Subcutaneous preadipocyte (primary cell): ENCODE measurements around the gene METTL26. TPM values are rescaled to one million over a fixed set of nuclear protein-coding genes. Genes with fewer than 3 reads are reported as not detected.

Experiments
- total RNA-seq: library from RNA; depleted of rRNA; stranded (reverse); fragments of >200 nt; gene quantifications from 2 replicates; pipeline ENCODE4 v1.2.3, GENCODE V29; 2012

Gene METTL26
- 88.2 and 125 TPM in 2 replicates for total RNA-seq

GRCh38 chr16:636206-637080, at the start of gene METTL26:
Gene METTL26, minus strand, starts transcription at chr16:636305. Its CDS starts 15 bp downstream, at chr16:636290.

GRCh38 chr16:684071-684794, 48.1 kb upstream of the METTL26 start, which contains the start of gene JMJD8:
Gene JMJD8, minus strand, starts transcription at chr16:684334. Its CDS starts 15 bp downstream, at chr16:684319.

GRCh38 chr16:679814-680624, 43.9 kb upstream of the METTL26 start, which contains the start of gene STUB1:
Gene STUB1, plus strand, starts transcription at chr16:680410. Its CDS starts 116 bp downstream, at chr16:680526.

DNA sequence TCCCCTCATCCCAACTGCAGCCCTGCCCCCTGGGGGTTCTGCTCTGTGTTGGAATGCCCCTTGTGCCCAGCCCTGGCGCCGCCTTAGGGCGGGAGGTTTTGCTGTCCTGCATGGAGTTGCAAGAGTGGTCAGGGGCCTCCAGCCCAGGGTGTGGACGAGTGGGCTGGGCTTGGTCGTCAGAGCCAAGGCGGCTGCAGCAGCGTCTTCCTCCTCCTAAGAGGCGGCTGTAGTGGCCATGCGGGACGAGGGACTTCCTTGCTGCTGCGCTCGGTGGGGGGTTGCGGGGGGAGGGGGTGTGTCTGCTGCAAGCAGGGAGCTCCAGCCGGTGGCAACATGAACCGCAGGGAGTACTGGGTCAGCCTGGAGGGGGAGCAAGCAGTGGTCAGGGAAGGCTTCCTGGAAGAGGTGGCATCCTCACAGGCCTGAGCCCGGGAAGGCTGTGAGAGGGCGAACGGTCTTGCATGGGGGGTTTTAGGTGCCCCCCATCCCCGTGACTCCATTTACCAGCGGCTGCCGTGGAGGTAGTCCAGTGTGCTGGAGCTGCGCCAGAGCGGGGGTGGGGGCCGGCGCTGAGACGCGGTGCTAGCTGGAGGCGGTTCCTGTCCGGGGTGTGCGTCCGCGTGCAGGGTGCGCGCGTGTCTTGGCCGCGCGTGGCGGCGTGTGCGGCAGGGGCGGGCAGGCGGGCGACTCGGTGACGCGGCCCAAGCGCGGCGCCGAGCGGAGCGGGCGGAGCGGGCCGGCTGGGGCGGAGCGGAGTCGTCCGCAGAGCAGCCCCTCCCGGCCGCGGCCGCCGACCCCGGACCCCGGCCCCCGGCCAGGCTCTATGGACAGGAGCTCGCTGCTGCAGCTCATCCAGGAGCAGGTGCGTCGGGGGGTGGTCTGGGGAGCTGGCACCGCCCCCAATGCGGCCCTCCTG, 39.1 kb upstream of the METTL26 start, which contains the start of gene RHBDL1:
Gene RHBDL1, plus strand, starts transcription at position 704 of the 916 bp plus-strand sequence. Its CDS starts 120 bp downstream, at position 824.

GRCh38 chr16:667780-668518, 31.8 kb upstream of the METTL26 start, which contains the start of gene RHOT2:
Gene RHOT2, plus strand, starts transcription at chr16:668132. Its CDS starts 68 bp downstream, at chr16:668200.

DNA sequence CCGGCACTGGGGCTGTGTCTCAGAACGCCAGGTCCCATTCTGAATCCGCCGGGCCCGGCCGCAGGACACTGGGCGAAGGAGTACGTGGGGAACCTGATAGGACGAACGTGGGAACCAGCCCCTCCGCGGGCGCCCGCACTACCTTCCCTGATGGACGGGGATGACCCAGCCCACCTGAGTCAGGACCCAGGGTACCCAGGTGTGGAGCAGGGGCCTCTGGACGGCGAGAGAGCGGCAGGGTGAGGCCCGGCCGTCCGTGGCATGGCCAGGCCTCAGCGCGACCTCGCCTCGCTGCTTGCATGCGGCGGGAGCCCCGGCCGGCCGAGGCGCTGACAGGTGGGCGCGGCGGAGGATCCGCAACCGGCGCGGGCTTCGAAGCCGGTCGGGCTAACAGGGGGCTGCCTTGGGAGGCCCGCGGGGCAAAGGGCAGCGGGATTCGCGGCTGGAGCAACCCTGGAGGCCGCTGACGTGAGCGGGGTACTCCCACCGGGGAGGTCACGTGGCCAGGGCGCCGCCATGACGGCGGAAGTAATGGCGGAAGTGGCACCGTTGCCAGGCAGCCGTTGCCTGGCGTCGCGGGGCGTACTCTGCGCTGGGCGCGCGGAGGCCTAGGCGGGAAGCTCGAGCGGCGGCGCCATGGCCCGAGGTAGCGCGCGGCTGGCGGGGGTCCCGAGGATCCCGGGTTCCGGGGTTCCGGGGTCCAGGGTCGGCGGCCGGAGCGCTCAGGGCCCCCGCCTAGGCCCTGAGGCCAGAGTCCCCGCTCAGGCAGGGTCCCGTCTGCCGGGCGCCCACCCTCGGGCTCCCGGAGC, 12.9 kb upstream of the METTL26 start, which contains the start of gene WDR90:
Gene WDR90, plus strand, starts transcription at position 585 of the 809 bp plus-strand sequence. Its CDS starts 52 bp downstream, at position 637.

DNA sequence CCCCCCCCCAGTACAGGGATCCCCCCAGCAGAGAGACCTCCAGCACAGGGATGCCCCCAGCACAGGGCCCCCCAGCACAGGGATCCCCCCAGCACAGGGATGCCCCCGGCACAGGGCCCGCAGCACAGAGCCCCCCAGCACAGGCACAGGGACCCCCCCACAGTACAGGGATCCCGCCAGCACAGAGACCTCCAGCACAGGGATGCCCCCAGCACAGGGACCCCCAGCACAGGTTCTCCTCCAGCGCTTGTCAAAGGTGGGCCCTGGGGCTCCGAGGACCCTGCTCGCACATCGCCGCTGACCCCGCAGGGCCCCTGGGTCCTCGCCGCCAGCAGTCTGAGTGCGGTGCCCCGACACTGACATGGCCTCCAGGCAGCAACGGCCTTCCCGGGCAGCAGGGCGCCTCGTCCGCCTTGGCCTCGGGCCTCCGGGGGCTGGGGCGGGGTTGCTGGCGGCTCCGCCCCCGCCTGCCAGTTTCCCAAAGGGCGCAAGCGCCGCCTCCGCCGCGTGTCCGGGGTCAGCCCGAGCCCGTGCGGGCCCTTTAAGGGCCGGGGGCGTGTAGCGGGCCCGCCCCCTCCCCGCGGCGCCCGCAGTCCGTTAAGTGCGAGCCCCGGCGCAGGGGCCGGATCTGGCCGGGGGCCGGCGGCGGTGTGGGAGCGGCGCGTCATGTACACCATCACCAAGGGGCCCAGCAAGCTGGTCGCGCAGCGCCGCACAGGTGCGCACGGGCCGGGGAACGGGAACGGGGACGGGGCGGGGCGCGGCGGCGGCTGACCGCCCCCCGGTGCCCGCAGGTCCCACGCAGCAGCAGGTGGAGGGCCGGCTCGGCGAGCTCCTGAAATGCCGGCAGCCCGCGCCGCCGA, 5.5 kb upstream of the METTL26 start, which contains the start of gene MCRIP2:
Gene MCRIP2, plus strand, starts transcription at position 503 of the 863 bp plus-strand sequence. Its CDS starts 164 bp downstream, at position 667.

GRCh38 chr16:630815-631405, 5.2 kb downstream of the METTL26 start, which contains the start of gene WFIKKN1:
Gene WFIKKN1, plus strand, starts transcription at chr16:630985. Its CDS starts 269 bp downstream, at chr16:631254.

DNA sequence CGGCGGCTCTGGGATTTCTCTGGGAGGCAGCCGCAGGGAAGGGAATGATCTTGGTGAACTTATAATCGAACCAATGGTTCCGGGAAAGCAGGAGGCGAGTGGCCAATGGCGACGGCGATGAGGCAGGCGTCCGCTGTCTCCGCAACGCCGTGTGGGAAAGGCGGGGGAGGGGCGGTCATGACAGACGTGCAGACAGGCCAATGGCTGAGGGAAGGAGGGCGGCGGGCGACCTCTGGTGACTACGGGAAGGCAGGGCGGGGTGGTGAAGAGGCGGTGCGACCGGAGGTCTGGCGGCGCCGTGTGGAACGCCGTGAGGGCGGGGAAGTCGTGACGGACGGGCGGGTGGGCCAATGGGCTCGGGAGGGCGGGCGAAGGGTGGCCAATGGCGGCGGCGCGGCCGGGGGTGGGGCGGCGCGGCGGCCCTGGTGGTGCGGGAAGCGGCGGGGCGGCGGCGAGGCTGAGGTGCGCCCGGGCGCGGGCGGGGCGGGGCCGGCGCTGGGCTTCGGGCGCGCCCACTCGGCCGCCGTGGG, 46.4 kb downstream of the METTL26 start, which contains the start of gene RAB40C:
Gene RAB40C, plus strand, starts transcription at position 409 of the 530 bp plus-strand sequence. CDS start 226 bp downstream, outside the sequence.

Other genes starting within 250 kb of the METTL26 start
- gene NME4, start 239.1 kb downstream of the METTL26 start, total RNA-seq = 69.6 and 110 TPM in 2 replicates
- 14.9 and 23.9 TPM in 2 replicates for gene DECR2, start 234.4 kb downstream of the METTL26 start, total RNA-seq
- gene RAB11FIP3, start 210.7 kb downstream of the METTL26 start, total RNA-seq = 21.7 and 23.5 TPM in 2 replicates
- 45.2 and 67.6 TPM in 2 replicates for gene CAPN15, start 108.6 kb downstream of the METTL26 start, total RNA-seq
- not detected in 2 replicates for gene PRR35, start 75.9 kb downstream of the METTL26 start, total RNA-seq
- gene NHLRC4, start 69.3 kb downstream of the METTL26 start, total RNA-seq = 0.37 and 0.59 TPM in 2 replicates
- gene PIGQ, start 66.3 kb downstream of the METTL26 start, total RNA-seq = 23.5 and 25.6 TPM in 2 replicates
- gene RAB40C, start 46.2 kb downstream of the METTL26 start, total RNA-seq = 11.4 and 13.3 TPM in 2 replicates
- 0.20 and 0.37 TPM in 2 replicates for gene WFIKKN1, start 5.3 kb downstream of the METTL26 start, total RNA-seq
- gene MCRIP2, start 5.5 kb upstream of the METTL26 start, total RNA-seq = 23.7 and 25.7 TPM in 2 replicates
- 15.4 and 25.8 TPM in 2 replicates for gene WDR90, start 13.1 kb upstream of the METTL26 start, total RNA-seq
- 40.4 and 58.6 TPM in 2 replicates for gene RHOT2, start 31.8 kb upstream of the METTL26 start, total RNA-seq
- gene RHBDL1, start 39.4 kb upstream of the METTL26 start, total RNA-seq = 0.39 and 1.8 TPM in 2 replicates
- gene STUB1, start 44.1 kb upstream of the METTL26 start, total RNA-seq = 129 and 152 TPM in 2 replicates
- 30.9 and 35.6 TPM in 2 replicates for gene JMJD8, start 48.0 kb upstream of the METTL26 start, total RNA-seq
- gene WDR24, start 54.1 kb upstream of the METTL26 start, total RNA-seq = 9.6 and 10.0 TPM in 2 replicates
- gene FBXL16, start 69.5 kb upstream of the METTL26 start, total RNA-seq = 0.37 and 0.59 TPM in 2 replicates
- gene METRN, start 78.8 kb upstream of the METTL26 start, total RNA-seq = 54.0 and 71.2 TPM in 2 replicates
- gene ANTKMT, start 84.8 kb upstream of the METTL26 start, total RNA-seq = 27.2 and 28.3 TPM in 2 replicates
- gene CCDC78, start 90.1 kb upstream of the METTL26 start, total RNA-seq = 3.7 and 4.7 TPM in 2 replicates
- gene HAGHL, start 90.8 kb upstream of the METTL26 start, total RNA-seq = 15.8 and 18.8 TPM in 2 replicates
- 34.8 and 36.0 TPM in 2 replicates for gene CIAO3, start 104.7 kb upstream of the METTL26 start, total RNA-seq
- not detected in 2 replicates for gene MSLN, start 124.4 kb upstream of the METTL26 start, total RNA-seq
- gene RPUSD1, start 152.1 kb upstream of the METTL26 start, total RNA-seq = 27.2 and 29.1 TPM in 2 replicates
- gene CHTF18, start 152.3 kb upstream of the METTL26 start, total RNA-seq = 16.9 and 20.1 TPM in 2 replicates
- gene GNG13, start 164.4 kb upstream of the METTL26 start, total RNA-seq = not detected in 2 replicates